ENCODE results near the gene MYEF2. TPM values are rescaled to one million over a fixed set of nuclear protein-coding genes. Genes with fewer than 3 reads are reported as not detected.

The MYEF2 gene
- total RNA-seq, 6 donors from 2014 or later = 12.6 to 44.0 (median 28.0) TPM

DNA sequence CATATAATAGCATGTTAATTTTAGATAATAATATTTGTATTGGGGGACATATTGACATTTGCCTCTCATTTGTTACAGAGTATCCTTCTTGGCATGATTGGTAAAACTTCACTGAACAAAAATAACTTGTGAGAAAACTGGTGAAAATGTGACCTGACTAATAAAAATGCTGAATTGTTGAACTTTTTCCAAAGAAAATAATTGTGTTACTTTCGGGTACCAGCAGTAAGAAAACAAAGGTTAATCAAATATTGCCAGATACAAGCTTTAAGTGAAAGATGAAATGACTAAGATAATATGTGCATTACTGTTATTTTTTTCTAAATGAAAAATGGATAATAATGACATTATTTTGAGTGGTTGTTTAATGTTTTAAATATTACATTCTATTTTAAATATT is 43.2 kb upstream of the MYEF2 start:
- 61 to 86% methylated on average over 1 of the region's 1 CpG for WGBS, 2 donors
- Histone ChIP-seq H3K36me3 (no peaks in the 10 kb centered on the region), H3K4me3 (no peak overlapping the region), H3K4me1 (no peaks in the 10 kb centered on the region), H3K9me3 (no peaks in the 10 kb centered on the region), H3K27me3 (no peaks in the 10 kb centered on the region), H3K27ac (no peak overlapping the region)
- ATAC-seq (ENCODE audit: low FRiP score in 2 of 2) (no peak), DNase-seq (no peak)
- TF ChIP-seq, protein P1, sequence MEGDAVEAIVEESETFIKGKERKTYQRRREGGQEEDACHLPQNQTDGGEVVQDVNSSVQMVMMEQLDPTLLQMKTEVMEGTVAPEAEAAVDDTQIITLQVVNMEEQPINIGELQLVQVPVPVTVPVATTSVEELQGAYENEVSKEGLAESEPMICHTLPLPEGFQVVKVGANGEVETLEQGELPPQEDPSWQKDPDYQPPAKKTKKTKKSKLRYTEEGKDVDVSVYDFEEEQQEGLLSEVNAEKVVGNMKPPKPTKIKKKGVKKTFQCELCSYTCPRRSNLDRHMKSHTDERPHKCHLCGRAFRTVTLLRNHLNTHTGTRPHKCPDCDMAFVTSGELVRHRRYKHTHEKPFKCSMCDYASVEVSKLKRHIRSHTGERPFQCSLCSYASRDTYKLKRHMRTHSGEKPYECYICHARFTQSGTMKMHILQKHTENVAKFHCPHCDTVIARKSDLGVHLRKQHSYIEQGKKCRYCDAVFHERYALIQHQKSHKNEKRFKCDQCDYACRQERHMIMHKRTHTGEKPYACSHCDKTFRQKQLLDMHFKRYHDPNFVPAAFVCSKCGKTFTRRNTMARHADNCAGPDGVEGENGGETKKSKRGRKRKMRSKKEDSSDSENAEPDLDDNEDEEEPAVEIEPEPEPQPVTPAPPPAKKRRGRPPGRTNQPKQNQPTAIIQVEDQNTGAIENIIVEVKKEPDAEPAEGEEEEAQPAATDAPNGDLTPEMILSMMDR (IDR thresholded peaks at IDR 0.05) = no peak
- TF ChIP-seq POLR2A (IDR thresholded peaks at IDR 0.05) = no peak
- no peak for TF ChIP-seq POLR2AphosphoS5 (IDR thresholded peaks at IDR 0.05)
- no peak for TF ChIP-seq EP300 (IDR thresholded peaks at IDR 0.05)

DNA sequence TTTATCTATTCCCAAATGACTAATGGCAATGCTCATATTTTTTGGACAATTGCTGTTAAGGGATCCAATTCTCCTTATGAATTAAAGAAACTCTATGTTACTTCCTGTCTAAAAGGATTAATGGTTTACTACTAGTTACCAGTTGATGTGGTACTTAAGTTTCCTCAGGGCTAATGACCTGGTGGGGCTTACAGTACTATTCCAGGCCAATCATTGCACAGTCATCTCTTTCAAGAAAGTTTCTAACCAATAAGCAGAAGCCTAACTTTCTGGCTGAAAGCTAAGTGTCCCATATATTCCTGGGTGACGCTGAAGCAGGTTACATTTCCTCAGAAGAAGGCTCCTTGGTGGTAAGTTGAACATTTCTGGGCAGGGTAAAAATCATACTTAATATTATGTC is 27.9 kb upstream of the MYEF2 start, which contains the start of gene SLC12A1:
Gene SLC12A1, plus strand, starts transcription at position 322 of the 400 bp plus-strand sequence. CDS start 1,418 bp downstream, outside the sequence.
- 86 to 93% methylated on average over 1 of the region's 1 CpG for WGBS, 2 donors
- no peak for TF ChIP-seq EP300 (IDR thresholded peaks at IDR 0.05)
- no peak for TF ChIP-seq POLR2A (IDR thresholded peaks at IDR 0.05)
- TF ChIP-seq POLR2AphosphoS5 (IDR thresholded peaks at IDR 0.05) = no peak
- TF ChIP-seq, protein P1 (IDR thresholded peaks at IDR 0.05) = no peak
- no peak within 1 kb of the TSS for H3K4me3 ChIP-seq
- no peak for DNase-seq
- H3K4me1 ChIP-seq = no peaks in the 10 kb centered on the region
- no peaks in the 10 kb centered on the region for H3K27me3 ChIP-seq
- no peaks in the 10 kb centered on the region for H3K9me3 ChIP-seq
- no peak for ATAC-seq (ENCODE audit: low FRiP score in 2 of 2)
- no peak within 1 kb of the TSS for H3K27ac ChIP-seq
- no peaks in the 10 kb centered on the region for H3K36me3 ChIP-seq

DNA sequence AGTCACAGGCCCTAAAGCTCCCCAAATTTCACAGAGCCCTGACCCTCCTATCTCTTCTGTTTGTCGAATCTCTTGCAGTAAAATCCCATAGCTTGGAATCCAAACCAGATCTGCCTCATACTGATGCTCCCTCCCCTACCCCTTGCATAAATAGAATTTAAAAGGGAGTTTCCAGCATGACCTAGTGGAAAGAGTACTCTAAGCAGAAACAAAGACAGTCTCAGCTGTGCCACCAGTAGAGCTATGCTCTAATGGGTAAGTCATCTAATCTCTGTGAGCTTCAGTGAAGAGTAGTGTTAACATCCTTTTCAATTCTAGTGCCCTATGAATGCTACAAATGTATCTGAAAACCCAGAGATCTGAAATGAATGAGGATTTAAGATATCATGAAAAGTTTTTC is 24.0 kb upstream of the MYEF2 start:
- Histone ChIP-seq H3K36me3 (no peaks in the 10 kb centered on the region), H3K4me3 (no peak overlapping the region), H3K27me3 (no peaks in the 10 kb centered on the region), H3K27ac (no peak overlapping the region), H3K9me3 (no peaks in the 10 kb centered on the region), H3K4me1 (no peaks in the 10 kb centered on the region)
- no peak for TF ChIP-seq EP300 (IDR thresholded peaks at IDR 0.05)
- no peak for TF ChIP-seq POLR2A (IDR thresholded peaks at IDR 0.05)
- TF ChIP-seq POLR2AphosphoS5 (IDR thresholded peaks at IDR 0.05) = no peak
- TF ChIP-seq, protein P1 (IDR thresholded peaks at IDR 0.05) = no peak
- 81 to 90% methylated on average over 1 of the region's 1 CpG for WGBS, 2 donors
- ATAC-seq (ENCODE audit: low FRiP score in 2 of 2) = no peak
- DNase-seq = no peak

DNA sequence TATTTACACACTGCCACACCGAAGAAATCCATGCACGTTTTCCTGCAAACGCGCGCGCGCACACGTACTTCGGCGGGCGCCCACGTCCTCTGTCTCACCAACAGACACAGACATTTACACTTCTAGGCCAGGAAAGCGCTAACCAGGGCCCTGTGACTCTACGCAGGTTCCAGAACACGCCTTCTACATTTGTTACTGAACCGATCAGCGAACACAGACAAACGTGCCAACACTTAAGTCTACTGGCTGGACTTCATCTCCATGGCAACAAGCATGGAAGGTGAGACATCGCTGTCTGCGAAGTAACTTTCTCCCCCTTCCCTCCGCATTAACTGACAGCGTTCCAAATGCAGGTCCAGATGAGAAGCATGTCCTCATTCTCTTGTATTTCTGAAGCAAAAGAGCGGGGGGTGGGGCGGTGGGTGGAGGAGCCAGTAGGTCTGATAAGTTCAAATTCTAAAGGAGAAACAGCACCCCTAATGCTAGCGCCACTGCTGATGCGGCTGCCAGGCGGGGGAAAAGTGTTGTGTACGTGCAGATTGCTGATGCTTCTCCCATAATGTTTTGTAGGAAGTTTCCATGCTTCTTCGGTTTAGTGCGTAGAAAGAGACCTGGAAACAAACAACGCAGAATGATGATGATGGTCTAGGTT is 13.6 kb upstream of the MYEF2 start, which contains the start of gene CTXN2:
Gene CTXN2, plus strand, starts transcription at position 92 of the 652 bp plus-strand sequence. CDS start 9,636 bp downstream, outside the sequence.
- ATAC-seq (ENCODE audit: low FRiP score in 2 of 2) (no peak), DNase-seq (no peak)
- WGBS, 2 donors = 13 to 17% methylated on average over 26 to 31 of the region's 31 CpGs
- Histone ChIP-seq H3K36me3 (no peaks in the 10 kb centered on the region), H3K4me1 (no peaks in the 10 kb centered on the region), H3K27ac (no peak within 1 kb of the TSS), H3K4me3 (no peak within 1 kb of the TSS), H3K27me3 (no peaks in the 10 kb centered on the region), H3K9me3 (no peaks in the 10 kb centered on the region)
- TF ChIP-seq POLR2A (IDR thresholded peaks at IDR 0.05) = no peak
- TF ChIP-seq POLR2AphosphoS5 (IDR thresholded peaks at IDR 0.05) = no peak
- TF ChIP-seq, protein P1 (IDR thresholded peaks at IDR 0.05) = no peak
- TF ChIP-seq EP300 (IDR thresholded peaks at IDR 0.05) = no peak
